ENCODE measurements around the gene CRCP.
"Not testable (repeated sequence)": the region's sequence is repeated elsewhere in the genome, so short reads cannot be mapped to it uniquely, and the experiment has no call there.

The CRCP gene

DNA sequence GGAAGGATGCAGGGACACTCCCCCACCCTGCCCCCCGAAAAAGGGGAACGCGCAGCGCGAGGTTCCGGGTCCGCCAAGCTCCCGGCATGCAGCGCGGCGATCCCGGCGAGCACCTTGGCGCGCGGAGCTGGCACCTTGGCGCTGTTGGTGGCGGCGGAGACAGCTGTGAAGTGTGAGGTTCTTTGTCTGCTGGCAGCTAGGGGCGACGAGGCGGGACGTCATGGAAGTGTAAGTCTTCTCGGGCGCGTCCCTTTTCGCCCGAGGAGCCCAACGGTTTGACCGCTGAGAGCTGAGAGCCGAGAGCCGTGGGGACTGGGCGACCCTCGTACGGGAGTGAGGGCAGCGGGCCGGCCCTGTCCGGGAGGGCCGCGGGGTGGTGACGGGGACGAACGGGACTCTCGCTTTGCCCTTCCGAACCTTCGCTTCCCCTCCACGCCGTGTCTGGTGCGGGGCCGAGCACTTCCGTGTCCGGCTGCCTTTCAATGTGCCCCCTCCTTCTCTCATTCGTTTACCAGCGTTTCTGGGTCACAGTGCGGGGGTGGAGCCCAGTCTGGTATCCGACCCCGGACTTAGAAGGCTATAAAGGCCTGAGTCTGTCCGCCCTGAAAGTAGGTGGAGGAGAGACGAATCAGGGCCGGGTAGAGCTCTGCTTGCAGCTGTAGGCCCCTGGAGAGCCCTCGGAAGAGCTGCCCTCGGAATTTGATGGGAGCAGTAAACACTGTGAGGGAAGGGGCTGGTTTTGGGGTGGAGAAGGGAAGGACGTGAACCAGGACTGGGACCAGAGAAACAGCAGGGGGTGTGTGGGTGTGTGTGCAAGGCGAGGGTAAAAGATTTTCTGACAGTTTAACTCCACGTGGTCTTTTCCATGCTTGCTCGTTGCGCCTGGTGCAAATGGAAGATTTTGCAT is at the start of gene CRCP:
Gene CRCP (plus strand): TSS at position 105 of the 907 bp plus-strand sequence. CDS start 116 bp downstream, at position 221.
- DNase-seq (ENCODE audit: low read depth in 2 of 3, low spot score in 2 of 3): peak; percentile 61 to 70 (median 68)

DNA sequence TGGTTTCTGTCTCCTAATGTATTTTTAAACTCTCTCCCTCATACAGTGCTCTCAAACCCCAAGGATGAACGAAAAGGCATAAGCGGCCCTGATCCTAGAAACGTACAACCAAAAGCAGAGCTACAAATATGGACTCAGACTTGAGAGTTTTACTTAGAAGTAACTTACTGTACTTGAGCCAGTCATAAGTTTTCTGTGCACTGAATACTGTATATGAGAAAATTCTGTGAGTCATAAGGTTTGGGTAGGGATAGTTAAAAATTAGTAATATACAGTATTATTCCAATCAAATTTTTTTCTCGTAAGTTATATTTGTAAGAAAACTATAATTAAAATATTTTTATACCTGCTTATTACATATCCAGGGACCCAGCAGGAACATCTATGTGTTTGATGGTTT is 44.9 kb upstream of the CRCP start:
- DNase-seq (ENCODE audit: low read depth in 2 of 3, low spot score in 2 of 3): no peak

DNA sequence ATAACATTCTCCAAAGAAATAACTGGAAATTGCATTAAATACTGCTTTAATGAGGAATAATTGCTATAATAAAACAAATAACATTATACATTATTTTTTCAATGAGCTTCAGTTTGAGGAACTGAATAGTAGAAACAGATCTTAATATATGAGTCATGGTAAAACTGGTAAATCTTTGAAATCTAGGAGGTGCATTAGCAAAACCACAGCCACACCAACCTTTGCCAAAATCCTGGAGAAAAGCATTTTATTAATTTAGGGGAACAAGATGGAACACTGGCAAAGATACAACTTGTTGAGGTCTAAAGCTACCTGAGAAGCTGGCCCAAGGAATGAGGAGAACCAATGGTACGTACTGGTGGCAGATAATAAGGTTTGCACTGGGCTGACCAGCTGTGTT is 44.4 kb upstream of the CRCP start:
- no peak for DNase-seq (ENCODE audit: low read depth in 2 of 3, low spot score in 2 of 3)

DNA sequence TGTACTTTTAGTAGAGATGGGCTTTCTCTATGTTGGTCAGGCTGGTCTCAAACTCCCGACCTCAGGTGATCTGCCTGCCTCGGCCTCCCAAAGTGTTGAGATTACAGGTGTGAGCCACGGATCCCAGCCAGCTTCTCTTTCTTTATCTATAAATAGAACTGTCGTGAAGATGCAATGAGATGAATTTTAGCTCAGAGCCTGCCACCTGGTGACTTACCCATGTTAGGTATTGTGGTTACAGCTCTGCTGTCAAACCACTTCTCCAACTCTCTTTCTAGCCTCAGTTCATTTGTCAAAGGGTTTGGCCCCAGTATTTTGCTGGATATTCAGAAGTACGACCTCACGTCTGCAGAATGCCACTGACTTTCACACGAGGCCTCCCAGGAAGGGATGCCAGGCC is 42.4 kb upstream of the CRCP start:
- DNase-seq (ENCODE audit: low read depth in 2 of 3, low spot score in 2 of 3): not testable (repeated sequence)

DNA sequence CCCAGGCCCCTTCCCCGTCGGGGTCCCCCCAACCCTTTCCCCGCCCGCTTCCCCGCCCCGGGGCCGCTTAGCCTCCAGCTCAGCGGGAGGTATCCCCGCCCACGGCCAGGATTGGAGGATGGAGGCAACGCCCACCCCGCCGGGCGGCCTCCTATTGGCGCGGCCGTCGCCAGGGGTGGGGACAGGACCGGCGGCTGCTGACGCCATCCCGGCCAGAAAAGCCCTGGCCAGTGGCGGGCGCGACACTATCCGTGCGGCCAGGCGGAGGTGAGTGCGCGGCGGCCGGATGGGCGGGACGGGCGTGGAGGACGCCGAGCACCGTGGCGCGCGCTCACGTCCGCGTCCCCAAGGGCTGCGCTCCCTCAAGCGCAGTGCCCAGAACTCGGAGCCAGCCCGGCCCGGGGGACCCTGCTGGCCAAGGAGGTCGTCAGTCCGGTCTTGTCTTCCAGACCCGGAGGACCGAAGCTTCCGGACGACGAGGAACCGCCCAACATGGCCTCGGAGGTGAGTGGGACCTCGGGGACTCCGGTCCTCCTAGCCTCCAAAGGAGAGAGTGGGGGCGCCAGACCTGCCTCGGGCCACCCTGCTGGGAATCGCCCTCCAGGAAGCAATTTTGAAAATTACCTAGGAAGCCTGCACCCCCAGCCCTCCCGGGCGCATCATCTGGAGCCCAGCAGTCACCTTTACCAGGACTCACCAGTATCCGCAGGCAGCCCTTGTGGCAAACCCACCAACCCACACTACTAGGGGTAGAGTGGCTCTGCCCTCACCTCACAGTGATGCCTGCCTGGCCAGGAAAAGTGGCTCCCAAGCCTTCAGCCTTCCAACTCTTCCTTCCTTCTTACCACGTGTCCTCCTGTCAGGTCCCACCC is 38.8 kb upstream of the CRCP start, which contains the start of gene ASL:
Gene ASL (plus strand): TSS at position 230 of the 872 bp plus-strand sequence. CDS start 263 bp downstream, at position 493.
- peak; percentile 67 to 86 (median 74) for DNase-seq (ENCODE audit: low read depth in 2 of 3, low spot score in 2 of 3)

DNA sequence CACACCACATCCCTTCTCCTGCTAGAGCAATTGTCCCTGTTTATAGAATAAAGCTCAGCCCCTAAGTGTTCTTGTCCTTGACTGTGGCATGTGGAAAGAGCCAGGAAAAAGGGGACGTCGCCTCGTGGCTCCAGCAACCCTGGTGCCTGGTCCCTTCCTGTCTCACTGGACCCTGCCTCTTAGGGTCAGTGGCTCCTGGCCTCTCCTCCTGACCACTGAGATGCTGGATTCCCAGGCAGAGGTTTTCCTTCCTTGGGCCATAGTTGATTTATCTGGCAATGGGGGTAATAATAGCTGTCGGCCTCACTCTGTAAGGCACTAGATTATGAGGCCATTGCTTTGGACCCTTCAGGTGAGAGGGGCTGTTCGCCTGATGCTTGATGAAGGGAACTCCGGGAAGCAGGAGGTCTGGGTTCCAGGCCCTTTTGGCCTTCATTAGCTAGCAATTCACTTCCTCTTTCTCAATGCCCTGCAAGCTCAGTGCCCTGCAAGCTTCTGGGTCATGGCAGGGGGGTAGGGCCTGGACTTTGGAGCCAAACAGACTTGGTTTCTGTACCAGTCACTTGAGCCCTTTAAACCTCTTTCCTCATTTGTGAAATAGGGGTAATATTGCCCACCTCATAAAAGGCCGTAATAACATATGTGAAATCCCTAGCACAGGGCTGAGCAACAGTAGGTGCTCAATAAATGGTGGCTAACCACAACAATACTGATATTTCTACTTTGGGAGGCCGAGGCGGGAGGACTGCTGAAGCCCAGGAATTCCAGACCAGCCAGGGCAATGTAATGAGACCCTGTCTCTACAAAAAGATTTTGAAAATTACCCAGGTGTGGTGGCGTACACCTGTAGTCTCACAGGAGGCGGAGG is 38.0 kb upstream of the CRCP start:
- DNase-seq (ENCODE audit: low read depth in 2 of 3, low spot score in 2 of 3): no peak

DNA sequence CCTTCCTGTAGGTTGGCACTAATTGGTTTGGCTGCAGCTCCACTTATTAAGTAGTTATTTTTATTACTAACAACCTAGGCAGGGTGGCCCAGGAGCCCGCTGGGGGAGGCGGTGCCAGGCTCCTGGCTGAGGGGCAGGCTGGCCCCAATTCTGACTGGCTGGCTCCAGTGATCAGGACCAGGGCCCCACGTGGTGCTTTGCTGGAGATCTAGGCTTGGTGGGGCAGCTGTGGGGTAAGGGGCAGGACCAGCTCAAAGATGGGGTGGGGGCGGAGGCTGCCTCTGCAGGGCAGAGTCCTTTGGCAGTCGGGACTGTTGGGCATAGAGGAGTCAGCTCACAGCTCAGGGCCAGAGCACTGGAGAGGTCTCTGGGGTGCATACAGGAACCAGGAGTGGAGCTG is 36.6 kb upstream of the CRCP start:
- no peak for DNase-seq (ENCODE audit: low read depth in 2 of 3, low spot score in 2 of 3)

DNA sequence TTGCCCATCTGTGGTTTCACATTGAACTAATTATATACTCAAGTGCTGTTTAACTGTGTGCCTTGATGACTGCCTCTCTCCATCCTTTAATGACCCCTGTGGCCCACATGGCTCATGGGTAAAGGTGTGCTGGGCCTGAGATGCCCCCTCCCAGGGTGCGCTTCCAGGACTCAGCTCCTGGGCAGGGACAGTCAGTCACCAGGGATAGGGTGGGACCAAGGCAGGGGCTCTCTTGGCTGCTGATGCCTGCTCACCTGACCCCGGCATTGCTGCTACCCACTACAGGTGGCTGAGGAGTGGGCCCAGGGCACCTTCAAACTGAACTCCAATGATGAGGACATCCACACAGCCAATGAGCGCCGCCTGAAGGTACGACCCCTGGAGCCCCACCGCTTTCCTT is 32.6 kb upstream of the CRCP start:
- no peak for DNase-seq (ENCODE audit: low read depth in 2 of 3, low spot score in 2 of 3)

DNA sequence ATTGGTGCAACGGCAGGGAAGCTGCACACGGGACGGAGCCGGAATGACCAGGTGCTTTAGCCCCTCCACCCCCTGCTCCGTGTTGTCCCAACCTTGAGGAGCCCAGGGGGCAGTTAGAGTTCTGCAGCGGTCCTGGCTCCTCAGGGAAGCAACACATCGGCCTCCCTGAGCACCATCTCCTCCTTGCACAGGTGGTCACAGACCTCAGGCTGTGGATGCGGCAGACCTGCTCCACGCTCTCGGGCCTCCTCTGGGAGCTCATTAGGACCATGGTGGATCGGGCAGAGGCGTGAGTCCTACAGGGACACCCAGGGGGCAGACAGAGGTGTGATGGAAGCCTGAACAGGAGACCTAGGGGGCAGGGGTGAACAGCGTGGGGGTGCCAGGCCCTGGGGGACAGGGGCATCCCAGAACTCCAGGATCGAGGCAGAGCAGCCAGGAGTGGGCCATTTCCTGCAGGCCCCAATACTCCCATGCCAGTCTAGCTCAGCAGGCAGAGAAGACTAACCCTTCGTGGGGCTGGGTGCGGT is 31.7 kb upstream of the CRCP start:
- DNase-seq (ENCODE audit: low read depth in 2 of 3, low spot score in 2 of 3): no peak

DNA sequence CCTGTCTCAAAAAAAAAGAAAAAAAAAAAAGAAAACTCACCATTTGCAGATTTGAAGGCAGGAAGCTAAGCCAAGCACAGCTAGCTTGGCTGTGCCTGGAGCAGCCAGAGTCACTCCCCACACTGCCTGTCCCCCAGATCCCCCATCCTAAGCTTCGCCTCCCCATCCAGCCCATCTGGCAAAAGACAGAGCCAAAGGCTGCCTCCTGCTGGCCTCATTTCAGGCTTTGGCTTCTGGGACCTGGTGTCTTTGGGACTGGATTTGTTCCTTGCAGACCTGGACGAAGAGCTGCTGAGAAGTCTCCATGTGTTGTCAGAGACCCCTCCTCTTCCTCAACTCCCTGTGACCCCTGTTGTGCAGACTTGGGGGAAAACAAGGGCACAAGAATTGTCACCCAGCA is 31.0 kb upstream of the CRCP start:
- DNase-seq (ENCODE audit: low read depth in 2 of 3, low spot score in 2 of 3): no peak

DNA sequence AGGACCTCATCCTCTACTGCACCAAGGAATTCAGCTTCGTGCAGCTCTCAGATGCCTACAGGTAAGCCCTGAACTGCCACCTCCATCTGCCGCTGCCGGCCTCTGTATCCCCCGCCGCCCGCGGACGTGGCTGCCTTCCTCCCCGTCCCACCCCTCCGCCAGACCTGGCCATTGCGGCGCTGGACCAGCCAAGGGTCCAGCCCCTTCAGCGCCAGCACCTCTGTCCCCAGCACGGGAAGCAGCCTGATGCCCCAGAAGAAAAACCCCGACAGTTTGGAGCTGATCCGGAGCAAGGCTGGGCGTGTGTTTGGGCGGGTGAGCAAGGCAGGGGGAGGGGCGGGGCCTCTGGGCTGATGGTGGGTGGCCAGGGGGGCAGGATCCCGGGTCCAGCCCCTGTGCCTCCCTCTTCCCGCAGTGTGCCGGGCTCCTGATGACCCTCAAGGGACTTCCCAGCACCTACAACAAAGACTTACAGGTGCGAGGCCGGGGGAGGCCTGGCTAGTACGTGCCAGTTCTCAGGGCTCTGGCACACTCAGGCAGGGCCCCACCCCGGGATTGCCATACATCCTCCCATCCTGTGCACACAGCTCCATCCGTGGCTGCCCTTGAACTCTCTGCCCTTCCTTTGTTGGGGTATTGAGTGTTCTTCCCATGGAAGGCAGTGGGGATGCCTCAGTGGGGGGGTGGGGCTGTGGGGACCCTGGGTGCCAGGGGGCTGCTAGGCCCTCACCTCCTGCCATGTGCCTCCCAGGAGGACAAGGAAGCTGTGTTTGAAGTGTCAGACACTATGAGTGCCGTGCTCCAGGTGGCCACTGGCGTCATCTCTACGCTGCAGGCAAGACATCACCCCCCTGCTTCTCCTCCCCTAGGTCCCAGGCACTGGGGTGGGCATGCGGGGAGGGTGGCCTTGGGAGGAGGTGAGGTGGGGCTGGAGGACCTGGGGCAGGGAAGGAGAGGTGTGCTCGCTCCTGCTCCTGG is 25.5 kb upstream of the CRCP start:
- no peak for DNase-seq (ENCODE audit: low read depth in 2 of 3, low spot score in 2 of 3)

DNA sequence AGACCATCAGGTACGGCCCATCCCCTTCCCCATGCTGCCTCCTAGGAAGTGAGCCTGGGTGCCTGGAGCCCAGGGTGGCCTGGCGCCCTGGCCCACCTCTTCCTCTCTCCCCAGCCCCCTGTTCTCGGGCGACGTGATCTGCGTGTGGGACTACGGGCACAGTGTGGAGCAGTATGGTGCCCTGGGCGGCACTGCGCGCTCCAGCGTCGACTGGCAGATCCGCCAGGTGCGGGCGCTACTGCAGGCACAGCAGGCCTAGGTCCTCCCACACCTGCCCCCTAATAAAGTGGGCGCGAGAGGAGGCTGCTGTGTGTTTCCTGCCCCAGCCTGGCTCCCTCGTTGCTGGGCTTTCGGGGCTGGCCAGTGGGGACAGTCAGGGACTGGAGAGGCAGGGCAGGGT is 22.0 kb upstream of the CRCP start:
- DNase-seq (ENCODE audit: low read depth in 2 of 3, low spot score in 2 of 3): no peak

DNA sequence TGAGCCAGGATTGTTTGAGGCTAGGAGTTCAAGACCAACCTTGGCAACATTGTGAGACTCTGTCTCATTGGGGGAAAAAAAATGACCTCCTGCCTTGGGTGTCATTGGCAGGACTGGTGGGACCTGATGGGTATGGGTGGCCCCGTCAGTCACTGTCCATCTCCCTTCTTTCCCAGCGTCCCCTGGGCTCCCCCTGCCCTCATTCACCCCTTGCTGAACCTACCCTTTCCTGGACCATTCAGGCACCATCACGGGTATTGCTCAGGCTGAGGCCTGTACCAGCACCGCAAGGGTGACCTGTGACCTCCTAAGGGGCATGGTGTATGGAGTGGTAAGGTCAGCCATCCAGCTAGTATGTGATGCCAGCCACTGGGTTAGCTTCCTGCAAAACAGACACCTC is 19.6 kb upstream of the CRCP start:
- no peak for DNase-seq (ENCODE audit: low read depth in 2 of 3, low spot score in 2 of 3)

DNA sequence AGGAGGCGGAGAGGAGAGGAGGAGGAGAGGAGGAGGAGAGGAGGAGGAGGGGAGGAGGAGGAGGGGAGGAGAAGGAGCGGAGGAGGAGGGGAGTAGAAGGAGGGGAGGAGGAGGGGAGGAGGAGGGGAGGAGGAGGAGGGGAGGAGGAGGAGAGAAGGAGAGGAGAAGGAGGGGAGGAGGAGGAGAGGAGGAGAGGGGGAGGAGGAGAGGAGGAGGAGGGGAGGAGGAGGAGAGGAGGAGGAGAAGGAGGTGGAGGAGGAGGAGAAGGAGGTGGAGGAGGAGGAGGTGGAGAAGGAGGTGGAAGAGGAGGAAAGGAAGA is 15.5 kb upstream of the CRCP start:
- DNase-seq (ENCODE audit: low read depth in 2 of 3, low spot score in 2 of 3): no peak

DNA sequence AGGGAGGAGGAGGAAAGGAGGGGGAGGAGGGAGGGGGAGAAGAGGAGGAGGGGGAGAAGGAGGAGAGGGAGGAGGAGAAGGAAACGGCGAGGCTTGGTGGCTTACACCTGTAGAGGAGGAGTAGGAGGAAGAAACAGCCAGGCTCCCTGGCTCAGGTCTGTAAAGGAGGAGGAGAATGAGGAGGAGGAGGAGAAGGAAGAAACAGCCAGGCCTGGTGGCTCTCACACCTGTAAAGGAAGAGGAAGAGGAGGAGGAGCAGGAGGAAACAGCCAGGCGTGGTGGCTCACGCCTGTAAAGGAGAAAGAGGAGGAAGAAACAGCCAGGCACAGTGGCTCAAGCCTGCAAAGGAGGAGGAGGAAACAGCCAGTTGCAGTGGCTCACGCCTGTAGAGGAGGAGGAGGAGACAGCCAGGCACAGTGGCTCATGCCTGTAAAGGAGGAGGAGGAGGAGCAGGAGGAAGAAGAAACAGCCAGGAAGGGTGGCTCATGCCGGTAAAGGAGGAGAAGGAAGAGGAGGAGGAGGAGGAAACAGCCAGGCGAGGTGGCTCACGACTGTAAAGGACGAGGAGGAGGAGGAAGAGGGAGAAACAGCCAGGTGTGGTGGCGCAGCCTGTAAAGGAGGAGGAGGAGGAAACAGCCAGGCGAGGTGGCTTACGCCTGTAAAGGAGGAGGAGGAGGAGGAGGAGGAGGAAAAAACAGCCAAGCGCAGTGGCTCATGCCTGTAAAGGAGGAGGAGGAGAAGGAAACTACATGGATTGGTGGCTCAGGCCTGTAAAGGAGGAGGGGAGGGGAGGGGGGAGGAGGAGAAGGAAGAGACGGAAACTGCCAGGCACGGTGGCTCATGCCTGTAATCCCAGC is 14.9 kb upstream of the CRCP start:
- DNase-seq (ENCODE audit: low read depth in 2 of 3, low spot score in 2 of 3): no peak

DNA sequence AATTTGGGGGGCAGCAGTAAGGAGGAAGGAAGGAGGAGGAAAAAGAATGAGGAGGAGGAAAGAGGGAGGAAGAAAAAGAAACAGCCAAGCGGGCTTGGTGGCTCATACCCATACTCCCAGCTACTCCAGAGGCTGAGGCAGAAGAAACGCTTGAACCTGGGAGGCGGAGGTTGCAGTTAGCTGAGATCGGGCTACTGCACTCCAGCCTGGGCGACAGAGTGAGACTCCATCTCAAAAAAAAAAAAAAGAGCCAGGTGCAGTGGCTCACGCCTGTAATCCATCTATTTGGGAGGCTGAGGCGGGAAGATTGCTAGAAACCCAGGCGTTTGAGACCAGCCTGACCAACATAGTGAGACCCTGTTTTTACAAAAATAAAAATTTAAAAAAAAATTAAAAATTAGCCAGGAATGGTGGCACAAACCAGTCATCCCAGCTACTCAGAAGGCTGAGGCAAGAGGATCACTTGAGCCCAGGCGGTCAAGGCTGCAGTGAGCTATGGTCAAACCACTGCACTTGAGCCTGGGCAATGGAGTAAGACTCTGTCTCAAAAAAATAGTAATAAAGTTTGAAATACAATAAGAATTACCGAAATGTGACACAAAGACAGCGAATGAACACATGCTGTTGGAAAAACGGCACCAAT is 14.1 kb upstream of the CRCP start:
- no peak for DNase-seq (ENCODE audit: low read depth in 2 of 3, low spot score in 2 of 3)

DNA sequence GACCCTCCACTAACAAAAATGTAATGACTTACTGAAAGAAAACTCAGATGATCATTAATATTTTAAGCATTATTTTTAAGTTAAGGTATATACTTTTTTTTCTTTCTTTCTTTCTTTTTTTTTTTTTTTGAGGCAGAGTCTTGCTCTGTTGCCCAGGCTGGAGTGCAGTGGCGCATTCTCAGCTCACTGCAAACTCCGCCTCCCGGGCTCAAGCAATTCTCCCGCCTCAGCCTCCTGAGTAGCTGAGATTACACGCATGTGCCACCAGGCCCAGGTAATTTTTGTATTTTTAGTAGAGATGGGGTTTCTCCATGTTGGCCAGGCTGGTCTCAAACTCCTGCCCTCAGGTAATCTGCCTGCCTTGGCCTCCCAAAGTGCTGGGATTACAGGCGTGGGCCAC is 12.5 kb upstream of the CRCP start:
- not testable (repeated sequence) for DNase-seq (ENCODE audit: low read depth in 2 of 3, low spot score in 2 of 3)

DNA sequence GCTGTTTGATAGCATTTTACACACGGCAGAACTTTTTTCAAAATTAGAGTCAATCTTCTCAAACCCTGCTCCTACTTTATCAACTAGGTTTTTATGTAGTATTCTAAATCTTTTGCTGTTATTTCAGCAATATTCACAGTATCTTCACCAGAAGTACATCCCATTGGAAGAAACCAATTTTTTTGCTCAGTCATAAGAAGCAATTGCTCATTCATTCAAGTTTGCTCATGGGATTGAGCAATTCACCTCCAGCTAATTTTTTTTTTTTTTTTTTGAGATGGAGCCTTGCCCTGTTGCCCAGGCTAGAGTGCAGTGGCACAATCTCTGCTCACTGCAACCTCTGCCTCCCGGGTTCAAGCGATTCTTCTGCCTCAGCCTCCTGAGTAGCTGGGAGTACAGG is 10.7 kb upstream of the CRCP start:
- not testable (repeated sequence) for DNase-seq (ENCODE audit: low read depth in 2 of 3, low spot score in 2 of 3)

All from activated CD8-positive, alpha-beta memory T cell treated with anti-CD3 and anti-CD28 coated beads for 48 hours (primary cell).